Testis (tissue), 3 donors: ENCODE measurements around the gene BAIAP3. TPM values are rescaled to one million over a fixed set of nuclear protein-coding genes. Genes with fewer than 3 reads are reported as not detected.

ENCODE experiments used
- DNase-seq: peaks from one replicate; pipeline ENCODE4 v3.0.0-alpha.2; 2019
- H3K27ac ChIP-seq, 2 donors: fragments of 200-600 bp; sonication (generic); one replicate each; pipeline ENCODE4 v1.5.1; 2019
- H3K27me3 ChIP-seq: fragments of 200-600 bp; sonication (generic); one replicate; pipeline ENCODE4 v1.5.1; 2019
- H3K36me3 ChIP-seq: fragments of 200-600 bp; sonication (generic); one replicate; pipeline ENCODE4 v1.5.1; 2017; ENCODE audit warnings: low read depth; ENCODE audit errors: missing control alignments
- H3K4me1 ChIP-seq: fragments of 200-600 bp; sonication (generic); one replicate; pipeline ENCODE4 v1.5.1; 2019
- H3K4me3 ChIP-seq, 2 donors: fragments of 200-600 bp; sonication (generic); one replicate each; pipeline ENCODE4 v1.5.1; 2017 to 2019
- H3K9me3 ChIP-seq: fragments of 200-600 bp; sonication (generic); one replicate; pipeline ENCODE4 v1.5.1; 2017
- POLR2A ChIP-seq: fragments of 450-650 bp; IDR thresholded peaks from one replicate; pipeline ENCODE4 v1.6.1; 2017; ENCODE audit warnings: antibody characterized with exemption, mild to moderate bottlenecking, moderate library complexity
- WGBS, 2 donors: methylation state at CpG; one replicate each; pipeline ENCODE4 v1.1.5; 2018; 5-methylcytosine and 5-hydroxymethylcytosine counted together
- intact Hi-C: fragments of 100-400 bp; cut with DNase I; formaldehyde crosslinking; loops from one replicate; pipeline ENCODE4 v1.15.1; 2023; ENCODE audit warnings: low total_unique reads
- polyA plus RNA-seq: library from polyadenylated mRNA; stranded (reverse); fragments of 350-450 nt; fragmentation: Illumina TruSeq; extraction: RNeasy Lipid Tissue Mini Kit (QIAGEN cat#74804); gene quantifications from one replicate; pipeline ENCODE4 v1.2.3, GENCODE V29; 2014; ENCODE audit warnings: low read depth, low replicate concordance; ENCODE audit not compliant: insufficient read depth
- total RNA-seq, 2 donors: library from RNA; depleted of rRNA; stranded (reverse); fragments of >200 nt; gene quantifications; one replicate each; pipeline ENCODE4 v1.2.3, GENCODE V29; 2016
- TF ChIP-seq, protein P1 (sequence below), 3 experiments: fragments of 450-650 bp in 2 of 3; fragments of 200-600 bp in 1 of 3; sonication (generic) in 1 of 3; IDR thresholded peaks; one replicate each; pipeline ENCODE4 v1.5.1; 2016 to 2019; ENCODE audit warnings: antibody characterized with exemption in 3 of 3, mild to moderate bottlenecking in 2 of 3, moderate library complexity in 1 of 3

The BAIAP3 gene
- total and polyA plus RNA-seq, 3 donors from 2014 or later, result 23.0 to 60.4 (median 29.8) TPM

DNA sequence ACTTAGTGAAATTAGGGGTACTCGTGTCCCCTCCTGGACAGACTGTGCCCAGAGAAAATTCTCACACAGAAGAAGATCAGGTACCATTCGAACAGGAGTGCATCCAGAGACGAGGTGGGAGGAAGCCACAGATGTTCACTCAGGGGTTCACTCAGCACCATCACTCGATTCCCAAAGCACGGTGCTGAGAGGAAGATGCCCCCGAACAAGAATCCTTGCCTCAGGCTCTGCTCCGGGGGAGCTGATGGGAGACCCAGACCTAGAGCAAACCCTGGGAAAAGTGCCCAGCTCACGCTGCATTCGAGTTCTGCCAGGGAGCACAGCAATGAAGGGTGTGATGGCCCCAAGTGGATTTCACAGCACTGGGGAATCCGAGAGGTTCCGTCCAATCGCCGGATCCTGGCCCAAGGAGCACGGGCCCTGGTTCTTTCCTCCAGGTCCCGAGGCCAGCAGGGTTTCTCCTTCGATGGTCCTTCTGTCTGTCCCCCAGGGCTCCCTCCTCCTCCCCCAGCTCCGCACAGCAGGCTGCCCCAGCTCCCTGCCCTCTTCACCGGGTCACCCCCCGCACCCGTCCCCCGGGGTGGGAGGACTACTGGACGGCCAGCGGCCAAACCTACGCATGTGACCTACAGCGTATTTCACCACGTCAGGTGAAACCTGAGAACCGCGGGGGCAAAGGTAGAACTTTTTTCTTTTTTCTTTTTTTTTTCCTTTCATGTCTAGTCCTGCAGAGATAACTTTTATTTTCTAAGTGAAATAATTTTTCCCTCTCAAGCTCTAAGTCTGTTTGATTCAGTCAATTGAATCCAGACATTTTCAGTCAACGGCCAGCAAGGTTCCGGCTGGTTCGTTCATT is 34.2 kb upstream of the BAIAP3 start:
- no peak for TF ChIP-seq POLR2A
- TF ChIP-seq, protein P1, sequence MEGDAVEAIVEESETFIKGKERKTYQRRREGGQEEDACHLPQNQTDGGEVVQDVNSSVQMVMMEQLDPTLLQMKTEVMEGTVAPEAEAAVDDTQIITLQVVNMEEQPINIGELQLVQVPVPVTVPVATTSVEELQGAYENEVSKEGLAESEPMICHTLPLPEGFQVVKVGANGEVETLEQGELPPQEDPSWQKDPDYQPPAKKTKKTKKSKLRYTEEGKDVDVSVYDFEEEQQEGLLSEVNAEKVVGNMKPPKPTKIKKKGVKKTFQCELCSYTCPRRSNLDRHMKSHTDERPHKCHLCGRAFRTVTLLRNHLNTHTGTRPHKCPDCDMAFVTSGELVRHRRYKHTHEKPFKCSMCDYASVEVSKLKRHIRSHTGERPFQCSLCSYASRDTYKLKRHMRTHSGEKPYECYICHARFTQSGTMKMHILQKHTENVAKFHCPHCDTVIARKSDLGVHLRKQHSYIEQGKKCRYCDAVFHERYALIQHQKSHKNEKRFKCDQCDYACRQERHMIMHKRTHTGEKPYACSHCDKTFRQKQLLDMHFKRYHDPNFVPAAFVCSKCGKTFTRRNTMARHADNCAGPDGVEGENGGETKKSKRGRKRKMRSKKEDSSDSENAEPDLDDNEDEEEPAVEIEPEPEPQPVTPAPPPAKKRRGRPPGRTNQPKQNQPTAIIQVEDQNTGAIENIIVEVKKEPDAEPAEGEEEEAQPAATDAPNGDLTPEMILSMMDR (IDR thresholded peaks at IDR 0.05), result no peak
- intact Hi-C loops, result no loop called here
- no peak overlapping the region for H3K27ac ChIP-seq
- H3K4me3 ChIP-seq, result no peak overlapping the region
- no peaks in the 10 kb centered on the region for H3K27me3 ChIP-seq
- DNase-seq, result no peak
- no peaks in the 10 kb centered on the region for H3K9me3 ChIP-seq
- 70% methylated on average over 21 to 31 of the region's 31 CpGs for WGBS, 2 donors
- no peaks in the 10 kb centered on the region for H3K36me3 ChIP-seq
- no peaks in the 10 kb centered on the region for H3K4me1 ChIP-seq

DNA sequence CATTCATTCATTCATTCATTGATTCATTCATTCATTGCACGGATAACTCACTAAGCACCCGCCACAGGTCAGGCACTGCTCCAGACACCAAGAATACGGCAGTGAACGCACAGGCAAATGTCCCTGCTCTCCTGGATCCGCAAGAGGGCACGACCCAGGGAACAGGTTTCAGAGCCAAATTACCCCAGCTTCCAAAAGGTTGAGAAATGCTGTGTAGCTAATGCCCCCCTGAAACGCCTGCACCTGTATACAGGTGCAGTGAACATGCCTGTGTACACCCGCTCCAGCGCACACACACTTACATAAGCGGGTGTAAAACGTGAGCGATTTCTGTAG is 33.6 kb upstream of the BAIAP3 start:
- no peak for DNase-seq
- TF ChIP-seq, protein P1 (IDR thresholded peaks at IDR 0.05), result no peak
- TF ChIP-seq POLR2A, result no peak
- intact Hi-C loops, result no loop called here
- Histone ChIP-seq H3K4me3 (no peak overlapping the region), H3K36me3 (no peaks in the 10 kb centered on the region), H3K27me3 (no peaks in the 10 kb centered on the region), H3K4me1 (no peaks in the 10 kb centered on the region), H3K9me3 (no peaks in the 10 kb centered on the region), H3K27ac (no peak overlapping the region)
- WGBS, 2 donors, result 80 to 85% methylated on average over 12 of the region's 12 CpGs

DNA sequence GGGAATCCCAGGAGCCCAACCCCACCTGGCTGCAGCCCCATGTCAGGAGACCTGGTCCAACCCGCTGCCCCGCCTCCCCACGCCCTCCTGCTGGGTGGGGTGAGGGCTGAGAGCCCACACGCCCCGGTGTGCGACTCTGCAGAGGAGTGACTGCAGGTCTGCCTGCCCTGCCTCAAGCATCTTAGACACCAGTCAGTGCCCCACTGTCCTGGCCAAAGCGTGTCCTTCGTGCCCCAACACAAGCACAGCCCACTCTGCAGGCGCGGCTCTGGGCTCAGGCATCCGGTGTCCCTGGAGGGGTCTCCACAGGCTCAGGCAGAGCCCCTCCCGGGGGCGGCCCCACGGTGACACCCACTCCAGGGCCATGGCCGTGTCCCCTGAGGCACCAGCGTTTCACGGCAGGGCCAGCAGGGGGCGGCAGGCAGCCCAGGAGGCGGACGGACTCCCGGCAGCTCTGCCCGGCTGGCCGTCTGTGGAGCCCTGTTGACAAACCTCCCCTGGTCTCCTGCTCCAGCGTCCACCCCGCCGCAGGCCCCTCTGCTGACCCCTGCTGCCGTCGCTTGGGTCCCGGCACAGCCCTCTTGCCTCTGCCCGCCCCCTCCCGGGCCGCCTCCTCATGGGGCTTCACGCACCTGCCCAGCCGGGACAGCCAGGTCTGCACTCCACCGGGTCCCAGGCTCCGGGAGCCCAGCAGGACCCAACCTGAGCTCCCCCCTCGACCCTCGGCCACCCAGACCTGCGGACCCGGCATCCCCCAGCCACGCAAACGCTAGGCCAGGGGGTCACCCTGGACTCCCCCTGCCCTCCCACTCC is 32.6 kb upstream of the BAIAP3 start:
- H3K4me1 ChIP-seq, result no peaks in the 10 kb centered on the region
- intact Hi-C loops, result no loop called here
- WGBS, 2 donors, result 28 to 60% methylated on average over 1 to 42 of the region's 42 CpGs
- no peaks in the 10 kb centered on the region for H3K27me3 ChIP-seq
- H3K9me3 ChIP-seq, result no peaks in the 10 kb centered on the region
- DNase-seq, result peak; percentile 69
- H3K36me3 ChIP-seq, result no peaks in the 10 kb centered on the region
- TF ChIP-seq, protein P1 (IDR thresholded peaks at IDR 0.05), result peak; percentile 45 to 68 (median 58)
- TF ChIP-seq POLR2A, result no peak
- H3K27ac ChIP-seq, result no peak overlapping the region
- H3K4me3 ChIP-seq, result no peak overlapping the region

DNA sequence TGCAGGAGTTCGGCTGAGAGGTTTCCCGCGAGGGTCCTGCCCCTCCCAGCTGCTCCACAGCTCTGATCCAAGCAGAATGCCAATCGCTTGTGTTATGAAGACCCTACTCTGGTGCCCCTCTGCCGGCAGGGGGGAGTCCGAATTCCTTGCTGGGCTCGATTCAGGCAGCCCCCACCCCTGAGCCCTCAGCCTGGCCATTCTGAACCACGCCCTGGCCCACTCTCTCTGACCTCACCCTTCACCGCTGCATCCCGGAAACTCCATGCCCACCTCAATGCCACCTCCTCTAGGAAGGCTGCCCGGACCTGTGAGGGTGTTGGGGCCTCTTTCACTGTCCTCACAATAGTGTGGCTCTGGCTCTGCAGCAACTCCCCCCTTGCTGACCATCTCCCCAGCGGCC is 31.9 kb upstream of the BAIAP3 start:
- Histone ChIP-seq H3K9me3 (no peaks in the 10 kb centered on the region), H3K36me3 (no peaks in the 10 kb centered on the region), H3K27me3 (no peaks in the 10 kb centered on the region), H3K4me3 (no peak overlapping the region), H3K27ac (no peak overlapping the region), H3K4me1 (no peaks in the 10 kb centered on the region)
- 76 to 81% methylated on average over 11 to 12 of the region's 12 CpGs for WGBS, 2 donors
- intact Hi-C loops, result no loop called here
- no peak for DNase-seq
- TF ChIP-seq, protein P1 (IDR thresholded peaks at IDR 0.05), result no peak
- TF ChIP-seq POLR2A, result no peak
